Measurements from ENCODE around the gene RNF146.
"Not testable (repeated sequence)": the region's sequence is repeated elsewhere in the genome, so short reads cannot be mapped to it uniquely, and the experiment has no call there.

The RNF146 gene

DNA sequence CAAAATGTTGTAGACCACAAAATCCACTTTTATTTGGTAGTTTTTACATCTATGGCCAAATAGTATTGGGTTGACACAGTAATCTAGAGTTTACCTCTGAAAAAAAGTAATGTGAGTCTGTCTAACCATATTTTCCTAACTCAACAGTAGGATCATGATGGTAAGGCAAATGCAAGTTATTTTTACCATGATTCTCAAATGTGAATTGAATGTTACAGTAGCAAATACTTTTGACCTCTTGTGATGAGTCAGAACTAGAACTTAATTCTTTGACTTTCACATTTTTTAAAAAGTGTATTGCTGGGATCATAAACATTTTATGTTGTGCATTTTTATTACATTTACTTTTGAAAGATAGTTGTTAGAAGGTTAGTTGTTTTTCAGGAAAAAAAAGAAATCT, 22.0 kb downstream of the RNF146 start:
- no peak for DNase-seq

DNA sequence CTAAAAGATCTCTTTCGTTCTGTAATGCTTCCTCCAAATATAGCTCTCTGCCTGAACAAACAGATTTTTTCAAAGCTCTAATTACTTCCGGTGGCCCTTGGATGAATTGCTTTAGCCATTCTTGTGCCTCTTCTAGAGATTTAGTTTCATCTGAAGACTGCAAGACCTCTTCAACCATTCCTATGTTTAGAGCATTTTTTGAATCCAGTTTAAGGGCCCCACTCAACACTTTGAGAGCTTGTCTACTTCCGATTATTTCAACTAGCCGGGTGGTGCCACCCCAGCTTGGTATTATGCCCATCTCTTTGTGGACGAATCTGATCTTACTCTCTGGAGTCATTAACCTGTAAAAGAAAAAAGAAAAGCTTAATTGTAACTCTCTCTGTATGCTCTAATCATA, 23.3 kb downstream of the RNF146 start:
- peak; percentile 40 for DNase-seq

DNA sequence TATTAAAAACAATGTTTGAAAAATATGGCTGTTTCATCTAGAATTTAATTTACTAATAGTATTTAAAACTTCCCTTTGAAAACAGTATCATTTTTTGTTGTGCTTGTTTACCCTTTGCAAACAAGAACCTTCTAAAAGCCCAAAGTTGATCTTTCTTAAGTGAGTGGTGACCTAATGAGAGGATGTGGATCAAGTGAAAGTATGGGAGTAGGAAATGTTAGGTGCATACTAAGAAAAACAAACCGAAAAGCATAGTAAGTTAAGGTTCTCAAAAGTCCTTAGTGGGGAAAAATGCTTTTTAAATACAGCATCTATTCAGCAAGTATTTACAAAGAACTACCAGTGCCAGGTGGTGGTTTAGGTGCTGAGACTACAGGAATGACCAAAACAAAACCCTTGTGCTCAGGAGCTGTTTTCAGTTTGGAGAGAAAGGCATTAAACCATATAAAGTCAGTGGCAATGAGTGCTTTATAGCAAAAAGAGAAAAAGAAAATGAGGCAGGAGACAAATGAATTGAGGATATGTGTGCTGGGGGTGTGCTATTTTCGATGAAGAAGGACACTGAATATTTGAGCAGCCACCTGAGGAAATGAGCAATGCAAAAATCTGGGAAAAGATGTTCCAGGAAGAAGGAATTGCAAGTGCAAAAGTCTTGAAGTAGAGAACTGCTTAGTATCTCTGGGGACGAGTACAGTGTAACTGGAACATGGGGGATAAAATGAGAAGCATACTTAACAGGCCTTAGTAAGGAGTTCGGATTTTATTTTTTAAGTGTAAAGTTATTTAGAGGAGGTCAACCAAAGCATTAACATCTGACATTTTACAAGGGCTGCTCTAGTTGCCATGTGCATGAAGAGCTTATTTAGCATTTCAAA, 24.0 kb downstream of the RNF146 start:
- DNase-seq: no peak

DNA sequence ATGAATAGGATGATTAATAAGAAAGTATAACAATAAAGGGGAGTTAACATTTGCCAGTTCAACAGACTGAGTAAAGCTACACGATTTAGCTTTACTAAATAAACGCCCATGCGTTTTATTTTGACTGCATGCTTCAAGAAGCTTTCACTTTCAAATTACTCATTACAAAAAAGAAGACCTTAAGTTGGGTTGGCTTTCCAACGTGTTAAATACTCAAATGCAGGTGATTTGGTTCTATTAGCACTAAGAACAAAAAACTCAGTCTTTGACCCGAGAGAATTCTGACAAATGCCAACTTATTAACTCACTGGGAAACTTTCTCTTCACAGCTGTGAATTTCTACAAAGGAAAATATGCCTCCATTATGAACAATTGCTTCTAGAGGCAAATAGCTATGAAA, 24.8 kb downstream of the RNF146 start:
- DNase-seq: no peak

DNA sequence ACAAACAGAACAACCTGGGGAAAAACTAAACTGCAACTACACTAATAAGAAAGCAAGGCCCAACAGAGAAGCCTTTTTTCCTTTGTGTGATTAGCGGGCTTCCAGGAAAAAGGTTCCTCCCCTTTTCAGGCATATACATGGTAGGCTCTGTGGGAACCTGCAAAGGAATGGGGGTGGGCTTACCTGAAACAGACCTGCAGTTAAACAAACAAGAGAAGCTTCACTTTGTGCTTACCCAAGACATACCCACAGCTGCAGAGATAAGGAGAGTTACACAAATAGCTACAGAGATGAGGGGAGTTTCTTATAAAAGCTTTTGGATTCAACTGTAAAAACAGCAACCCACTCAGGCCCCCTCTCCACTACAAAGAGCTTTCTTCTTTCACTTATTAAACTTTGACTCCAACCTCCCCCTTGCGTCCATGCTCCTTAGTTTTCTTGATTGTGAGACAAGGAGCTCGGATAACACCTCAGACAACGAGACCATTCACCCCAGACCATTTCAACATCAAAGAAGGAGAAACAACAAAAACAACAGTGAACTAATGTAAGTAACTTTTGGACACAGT, 30.9 kb downstream of the RNF146 start:
- no peak for DNase-seq

DNA sequence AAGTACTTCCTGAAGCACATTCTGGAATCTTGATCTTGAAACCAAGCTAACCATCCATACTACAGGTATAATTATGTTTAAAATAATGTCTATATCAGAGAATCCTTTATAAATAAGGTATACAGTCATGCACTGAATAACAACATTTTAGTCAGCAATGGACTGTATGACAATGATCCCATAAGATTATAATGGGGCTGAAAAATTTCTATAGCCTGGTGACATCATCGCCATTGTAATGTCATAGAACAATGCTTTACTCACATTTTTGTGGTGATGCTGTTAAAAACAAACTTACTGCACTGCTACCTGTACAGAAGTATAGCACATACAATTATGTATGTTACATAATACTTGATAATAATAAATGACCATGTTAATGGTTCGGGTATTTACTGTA, 31.8 kb downstream of the RNF146 start:
- no peak for DNase-seq

DNA sequence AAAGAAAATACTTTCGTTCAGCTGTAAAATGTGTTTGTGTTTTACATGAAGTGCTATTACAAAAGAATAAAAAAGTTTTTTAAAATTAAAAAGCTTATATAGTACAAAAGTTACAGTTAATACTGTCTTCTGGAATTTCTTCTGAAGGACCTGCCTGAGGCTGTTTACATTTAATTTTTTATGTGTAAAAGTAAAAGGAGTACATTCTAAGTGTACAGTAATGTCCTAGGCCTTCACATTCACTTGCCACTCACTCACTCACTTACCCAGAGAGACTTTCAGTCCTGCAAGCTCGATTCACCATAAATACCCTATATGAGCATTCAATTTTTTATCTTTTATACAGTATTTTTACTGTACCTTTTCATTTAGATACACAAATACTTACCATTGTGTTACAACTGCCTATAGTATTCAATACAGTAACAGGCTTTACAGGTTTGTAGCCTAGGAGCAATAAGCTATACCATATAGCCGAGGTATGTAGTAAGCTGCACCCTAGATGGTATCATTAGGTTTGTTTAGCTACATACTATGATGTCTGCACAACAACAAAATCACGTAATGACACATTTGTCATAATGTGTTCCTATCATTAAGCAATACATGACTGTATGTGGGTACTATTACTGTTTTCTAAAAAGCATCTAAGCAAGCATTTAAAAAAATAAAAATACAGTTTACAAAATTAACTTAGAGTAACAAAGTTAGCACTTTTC, 33.0 kb downstream of the RNF146 start:
- no peak for DNase-seq

DNA sequence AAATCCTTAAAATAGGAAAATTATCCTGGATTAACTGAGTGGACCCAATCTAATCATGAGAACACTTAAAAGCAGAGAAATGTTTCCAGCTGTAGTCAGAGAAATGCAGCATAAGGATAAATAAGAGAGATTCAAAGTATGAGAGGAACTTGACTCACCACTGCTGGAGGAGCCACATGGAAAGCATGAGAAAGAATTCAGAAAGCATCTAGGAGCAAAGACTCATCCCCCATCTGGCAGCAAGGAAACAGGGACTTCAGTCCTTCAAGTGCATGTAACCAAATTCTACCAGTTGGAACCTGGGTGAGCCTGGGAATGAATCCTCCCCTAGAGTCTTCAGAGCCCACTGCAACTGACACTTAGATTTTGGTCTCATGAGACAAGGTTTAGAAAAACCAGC, 33.7 kb downstream of the RNF146 start:
- DNase-seq: no peak

DNA sequence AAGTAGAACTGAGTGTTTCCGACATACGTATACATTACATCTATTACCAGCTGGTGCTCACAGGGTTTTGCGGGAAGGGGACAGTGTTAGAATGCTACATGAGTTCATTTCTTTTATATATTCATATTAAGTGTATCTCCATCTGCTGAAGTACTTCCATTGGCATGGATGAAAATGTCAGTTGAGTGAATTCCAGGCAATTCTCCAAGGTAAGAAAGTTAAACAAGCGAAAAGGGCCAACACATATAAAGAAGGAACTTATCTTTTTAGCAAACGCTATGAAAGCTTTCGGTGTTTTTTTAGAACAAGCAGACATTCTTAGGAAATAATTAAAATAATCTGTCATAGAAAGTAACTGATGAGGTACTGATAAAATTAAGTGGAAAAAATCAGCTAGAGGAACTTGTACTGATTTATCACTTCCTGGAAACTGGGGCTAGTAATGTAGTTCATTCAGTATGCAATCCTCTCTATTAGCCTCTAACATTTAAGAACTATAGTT, 34.6 kb downstream of the RNF146 start:
- no peak for DNase-seq

DNA sequence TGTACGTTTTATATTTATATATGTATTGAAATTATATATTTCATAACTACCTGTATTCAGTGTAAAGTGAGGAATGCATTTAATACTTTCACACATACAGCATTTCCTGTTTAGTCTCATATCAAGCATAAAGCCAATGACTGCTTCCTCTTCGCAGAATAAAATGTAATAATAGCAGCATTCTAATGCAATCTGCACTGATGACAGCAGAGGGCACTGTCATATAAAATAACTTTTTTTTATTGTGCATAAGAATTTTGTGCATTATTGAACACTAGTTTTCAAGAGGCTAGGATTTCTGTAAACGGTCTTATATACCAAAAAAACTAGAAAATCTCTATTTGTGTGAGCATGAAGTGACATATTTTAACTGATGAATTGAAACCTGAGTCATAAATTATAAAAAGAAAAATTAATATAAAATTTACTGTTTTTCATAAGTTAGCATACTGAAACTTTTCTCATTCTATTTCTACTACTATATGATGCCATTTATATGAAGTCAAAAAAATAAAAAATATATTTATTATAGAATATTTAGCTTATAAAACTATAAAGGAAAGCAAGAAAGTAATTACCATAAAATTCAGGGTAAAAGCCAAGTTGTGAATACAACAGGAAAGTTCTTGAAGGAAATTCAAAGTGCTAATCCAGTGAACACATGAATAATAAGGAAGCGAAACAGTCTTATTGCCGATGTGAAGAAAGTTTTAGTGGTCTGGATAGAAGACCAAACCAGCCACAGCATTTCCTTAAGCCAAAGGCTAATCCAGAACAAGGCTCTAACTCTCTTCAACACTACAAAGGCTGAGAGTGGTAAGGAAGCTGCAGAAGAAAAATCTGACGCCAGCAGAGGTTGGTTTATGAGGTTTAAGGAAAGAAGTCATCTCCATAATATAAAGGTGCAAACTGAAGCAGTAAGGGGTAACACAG, 36.3 kb downstream of the RNF146 start:
- peak; percentile 17 for DNase-seq

DNA sequence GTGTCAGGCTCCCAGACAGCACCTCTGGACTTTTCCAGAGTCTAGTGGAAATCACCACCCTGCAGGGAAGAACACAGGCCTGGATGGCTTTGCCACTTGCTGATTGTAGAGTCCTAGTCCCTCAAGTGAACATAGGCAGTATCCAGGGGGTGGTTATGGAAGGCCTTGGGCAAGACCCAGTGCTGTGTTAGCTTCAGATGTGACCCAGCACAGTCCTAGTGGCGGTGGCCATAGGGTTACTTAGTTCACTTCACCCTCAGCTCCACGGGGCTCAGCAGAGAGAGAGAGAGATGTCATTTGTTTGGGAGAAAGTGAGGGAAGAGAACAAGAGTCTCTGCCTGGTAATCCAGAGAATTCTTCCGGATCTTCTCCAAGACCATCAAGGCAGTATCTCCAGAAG, 37.3 kb downstream of the RNF146 start:
- DNase-seq: no peak

DNA sequence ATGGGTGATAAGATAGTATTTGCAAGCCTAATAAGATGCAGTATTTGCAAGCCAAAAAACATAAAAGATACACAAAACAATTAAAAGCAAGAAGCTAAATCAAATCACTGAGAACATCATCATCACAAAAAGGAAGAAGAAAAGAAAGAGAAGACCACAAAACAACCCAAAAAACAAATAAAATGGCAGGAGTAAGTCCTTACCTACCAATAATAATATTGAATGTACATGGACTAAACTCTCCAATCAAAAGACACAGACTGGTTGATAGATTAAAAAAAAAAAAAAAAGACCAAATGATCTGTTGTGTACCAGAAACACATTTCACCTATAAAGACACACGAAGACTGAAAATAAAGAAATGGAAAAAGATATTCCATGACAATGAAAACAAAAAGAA, 39.1 kb downstream of the RNF146 start:
- DNase-seq: no peak

DNA sequence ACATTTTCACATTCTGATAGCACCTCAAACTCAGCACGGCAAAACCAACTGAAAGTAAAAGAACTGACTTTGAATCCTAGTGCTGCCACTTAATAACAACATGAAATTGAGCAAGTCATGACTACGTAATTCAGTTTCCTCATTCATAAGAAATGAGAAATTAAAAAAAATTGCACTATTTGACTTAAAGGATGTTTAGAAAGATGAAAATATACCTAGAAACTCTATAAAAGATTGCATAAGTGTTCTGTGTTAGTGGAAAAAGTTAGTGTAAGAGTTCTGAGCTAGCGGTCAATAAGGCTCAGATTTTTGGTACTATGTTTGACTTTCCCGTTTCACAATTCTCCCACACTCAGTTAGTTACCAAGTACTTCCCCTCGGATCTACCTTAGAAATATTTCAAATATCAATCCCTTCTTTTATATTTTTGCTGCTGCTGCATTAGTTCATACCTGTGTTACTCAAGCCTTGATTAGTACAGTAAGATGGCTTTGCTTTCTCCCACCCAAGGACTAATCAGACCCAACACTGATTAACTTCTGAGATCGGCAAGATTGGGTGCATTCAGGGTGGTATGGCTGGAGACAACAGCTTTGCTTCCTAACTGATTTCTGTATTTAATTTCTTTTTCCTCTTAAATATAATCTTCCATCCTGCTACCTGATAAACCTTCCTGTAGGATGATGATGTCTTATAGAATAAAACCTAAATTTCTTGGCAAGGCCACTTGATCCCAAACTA, 50.9 kb downstream of the RNF146 start:
- no peak for DNase-seq

DNA sequence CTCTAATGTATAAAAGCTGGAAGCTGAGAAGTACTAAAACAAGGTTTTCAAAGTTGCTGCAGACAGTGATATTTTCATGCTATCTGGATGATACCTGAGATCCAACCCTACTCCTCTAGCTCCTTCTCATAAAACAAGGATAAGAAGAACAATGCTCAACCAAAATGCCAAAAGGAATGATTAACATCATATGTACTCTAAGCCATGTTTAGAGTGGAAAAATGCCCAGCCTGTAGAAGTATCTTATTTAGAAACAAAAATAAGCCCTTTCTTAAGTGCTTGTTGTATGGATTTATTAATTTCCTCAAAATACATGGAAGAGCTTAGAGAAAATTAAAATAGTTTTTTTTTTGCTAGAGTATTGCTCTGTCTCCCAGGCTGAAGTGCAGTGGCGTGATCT, 53.0 kb downstream of the RNF146 start:
- DNase-seq: no peak

DNA sequence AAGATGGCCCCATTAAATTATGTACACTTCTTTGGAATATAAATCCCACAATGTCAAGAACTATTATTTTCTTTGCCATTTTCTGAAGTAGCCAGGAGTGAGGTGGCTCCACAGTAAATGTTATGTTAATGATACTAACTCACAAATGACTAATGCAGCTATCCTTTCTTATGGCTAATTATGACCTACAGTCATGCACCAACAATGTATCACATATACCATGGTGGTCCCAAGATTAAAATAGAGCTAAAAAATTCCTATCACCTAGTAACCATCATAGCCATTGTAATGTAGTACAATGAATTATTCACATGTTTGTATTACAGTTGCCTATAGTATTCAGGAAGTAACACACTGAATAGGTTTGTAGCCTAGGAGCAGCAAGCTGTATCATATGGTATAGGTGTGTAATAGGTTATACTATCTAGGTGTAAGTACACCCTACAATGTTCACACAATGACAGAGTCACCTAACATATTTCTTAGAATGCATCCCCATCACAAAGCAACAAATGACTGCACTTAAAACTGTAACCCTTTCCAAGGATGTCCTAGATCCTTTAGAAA, 61.5 kb downstream of the RNF146 start:
- no peak for DNase-seq

DNA sequence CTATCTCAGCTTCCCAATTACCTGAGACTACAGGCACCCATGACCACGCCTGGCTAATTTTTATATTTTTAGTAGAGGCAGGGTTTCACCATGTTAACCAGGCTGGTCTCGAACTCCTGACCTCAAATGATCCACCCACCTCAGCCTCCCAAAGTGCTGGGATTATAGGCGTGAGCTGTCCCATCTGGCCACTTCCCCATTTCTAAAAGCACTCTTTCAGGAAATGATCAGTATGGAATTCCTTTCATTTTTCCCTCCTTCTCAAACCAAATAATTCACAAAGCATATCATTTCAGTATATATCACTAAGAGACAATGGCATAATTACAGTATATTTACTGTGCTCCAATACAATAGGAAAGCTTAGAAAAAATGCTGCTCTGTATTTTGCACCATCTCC, 64.6 kb downstream of the RNF146 start:
- DNase-seq: not testable (repeated sequence)

DNA sequence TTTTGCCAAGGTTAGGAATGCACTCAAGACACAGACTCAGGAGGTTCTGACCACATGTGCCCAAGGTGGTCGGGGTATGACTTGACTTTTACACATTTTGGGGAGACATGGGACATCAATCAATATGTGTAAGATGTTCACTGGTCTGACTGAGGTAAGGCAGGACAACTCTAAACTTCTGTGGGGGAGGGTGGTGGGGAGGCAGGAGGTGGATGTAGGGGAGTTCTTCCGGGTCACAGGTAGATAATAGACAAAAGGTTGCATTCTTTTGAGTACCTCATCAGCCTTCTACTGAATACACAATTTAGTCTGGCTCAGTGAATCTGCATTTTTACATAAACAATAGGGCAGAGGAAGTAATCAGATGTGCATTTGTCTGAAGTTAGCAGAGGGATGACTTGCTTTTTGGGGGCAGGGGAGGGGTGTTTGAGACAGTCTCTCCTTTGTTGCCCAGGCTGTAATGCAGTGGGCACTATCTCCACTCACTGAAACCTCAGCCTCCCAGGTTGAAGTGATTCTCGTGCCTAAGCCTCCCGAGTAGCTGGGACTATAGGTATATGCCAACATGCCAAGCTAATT, 65.8 kb downstream of the RNF146 start:
- no peak for DNase-seq

Measured in NCI-H146 (cell line).